GM19035 (cell line): Measurements from ENCODE around the gene SMARCA4.
A peak's percentile ranks its signal among the peaks of the same experiment; 100 is the strongest.

Source experiments
- ATAC-seq: cut with Tn5 transposase; IDR thresholded peaks from one replicate; pipeline ENCODE4 v1.9.1; 2021; ENCODE audit not compliant: unreplicated experiment

The SMARCA4 gene

GRCh38 chr19:10960314-10961072, at the start of gene SMARCA4:
SMARCA4 (plus strand) TSS chr19:10961030; CDS start chr19:10984152, 23,122 bp downstream.
- ATAC-seq = peak; percentile 79

DNA sequence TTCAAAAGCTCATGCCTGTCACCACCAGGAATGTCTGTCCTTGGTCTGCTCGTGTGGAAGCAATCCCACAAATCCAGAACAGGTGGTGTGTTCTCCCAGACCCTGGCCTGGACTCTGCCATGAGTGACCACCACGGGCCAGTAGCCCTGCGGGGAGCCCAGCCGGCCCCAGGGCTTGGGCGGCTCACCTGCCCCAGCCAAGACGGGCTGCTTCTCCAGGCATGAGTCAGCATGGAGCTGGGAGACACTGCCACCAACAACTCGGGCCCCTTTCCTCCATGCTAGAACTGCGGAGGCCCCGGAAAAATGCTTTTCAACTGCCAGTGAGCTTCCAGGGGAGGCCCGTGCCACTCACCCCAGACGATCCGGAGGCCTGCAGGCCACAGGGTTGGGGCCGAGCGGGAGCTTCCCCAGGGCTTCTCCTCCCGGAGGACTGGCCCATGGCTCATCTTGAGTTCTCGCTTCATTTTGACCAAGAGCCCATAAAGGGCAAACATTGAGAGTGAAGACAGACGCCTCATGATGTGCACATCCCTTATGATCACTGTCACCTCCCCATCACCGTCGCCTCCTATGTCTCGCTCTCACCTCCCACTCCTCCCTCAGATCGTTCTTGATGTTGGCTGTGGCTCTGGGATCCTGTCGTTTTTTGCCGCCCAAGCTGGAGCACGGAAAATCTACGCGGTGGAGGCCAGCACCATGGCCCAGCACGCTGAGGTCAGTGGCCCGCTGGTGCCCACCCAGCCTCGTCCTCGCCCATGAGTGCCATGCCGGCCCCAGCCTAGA, 49.1 kb upstream of the SMARCA4 start:
- ATAC-seq = no peak

DNA sequence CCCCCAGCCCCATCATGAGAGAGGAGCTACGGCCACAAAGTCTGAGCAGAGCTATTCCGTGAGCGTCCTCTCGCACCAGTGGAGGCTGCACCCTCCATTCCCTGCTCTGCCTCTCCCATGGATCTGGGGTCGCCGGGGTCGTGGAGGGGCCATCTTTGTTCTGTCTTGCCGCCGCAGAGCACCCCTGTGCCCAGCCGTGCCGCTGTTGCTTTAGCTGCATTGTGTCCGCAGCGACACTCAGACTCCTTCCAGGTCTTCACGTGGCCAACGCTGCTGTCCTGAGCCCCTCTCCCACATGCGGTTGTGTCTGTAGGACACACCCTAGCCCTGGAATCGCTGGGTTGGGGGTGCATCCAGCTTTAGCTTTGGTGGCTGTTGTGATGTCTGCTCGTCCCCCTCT, 48.2 kb upstream of the SMARCA4 start:
- ATAC-seq = no peak

DNA sequence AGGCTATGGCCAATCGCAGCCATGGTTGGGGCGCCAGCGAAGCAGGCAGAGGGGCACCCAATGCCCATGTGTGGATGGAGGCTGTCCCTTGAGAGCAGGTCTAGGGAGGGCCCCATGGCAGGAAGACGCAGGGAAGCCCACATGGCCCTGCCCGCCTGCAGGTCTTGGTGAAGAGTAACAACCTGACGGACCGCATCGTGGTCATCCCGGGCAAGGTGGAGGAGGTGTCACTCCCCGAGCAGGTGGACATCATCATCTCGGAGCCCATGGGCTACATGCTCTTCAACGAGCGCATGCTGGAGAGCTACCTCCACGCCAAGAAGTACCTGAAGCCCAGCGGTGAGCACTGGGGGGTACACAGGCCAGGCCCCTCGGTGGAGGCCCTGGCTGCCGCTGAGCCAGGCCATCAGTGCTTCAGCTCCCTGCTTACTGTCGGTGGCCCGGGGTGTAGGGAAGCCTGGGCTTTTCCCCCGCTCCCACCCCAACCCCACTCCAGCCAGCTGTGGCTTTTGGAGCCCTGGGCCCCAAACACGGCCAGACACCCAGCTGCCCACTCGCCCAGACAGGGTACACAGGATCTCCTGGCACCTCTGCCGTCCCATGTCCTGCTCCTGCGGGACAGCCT, 47.0 kb upstream of the SMARCA4 start:
- ATAC-seq = no peak

DNA sequence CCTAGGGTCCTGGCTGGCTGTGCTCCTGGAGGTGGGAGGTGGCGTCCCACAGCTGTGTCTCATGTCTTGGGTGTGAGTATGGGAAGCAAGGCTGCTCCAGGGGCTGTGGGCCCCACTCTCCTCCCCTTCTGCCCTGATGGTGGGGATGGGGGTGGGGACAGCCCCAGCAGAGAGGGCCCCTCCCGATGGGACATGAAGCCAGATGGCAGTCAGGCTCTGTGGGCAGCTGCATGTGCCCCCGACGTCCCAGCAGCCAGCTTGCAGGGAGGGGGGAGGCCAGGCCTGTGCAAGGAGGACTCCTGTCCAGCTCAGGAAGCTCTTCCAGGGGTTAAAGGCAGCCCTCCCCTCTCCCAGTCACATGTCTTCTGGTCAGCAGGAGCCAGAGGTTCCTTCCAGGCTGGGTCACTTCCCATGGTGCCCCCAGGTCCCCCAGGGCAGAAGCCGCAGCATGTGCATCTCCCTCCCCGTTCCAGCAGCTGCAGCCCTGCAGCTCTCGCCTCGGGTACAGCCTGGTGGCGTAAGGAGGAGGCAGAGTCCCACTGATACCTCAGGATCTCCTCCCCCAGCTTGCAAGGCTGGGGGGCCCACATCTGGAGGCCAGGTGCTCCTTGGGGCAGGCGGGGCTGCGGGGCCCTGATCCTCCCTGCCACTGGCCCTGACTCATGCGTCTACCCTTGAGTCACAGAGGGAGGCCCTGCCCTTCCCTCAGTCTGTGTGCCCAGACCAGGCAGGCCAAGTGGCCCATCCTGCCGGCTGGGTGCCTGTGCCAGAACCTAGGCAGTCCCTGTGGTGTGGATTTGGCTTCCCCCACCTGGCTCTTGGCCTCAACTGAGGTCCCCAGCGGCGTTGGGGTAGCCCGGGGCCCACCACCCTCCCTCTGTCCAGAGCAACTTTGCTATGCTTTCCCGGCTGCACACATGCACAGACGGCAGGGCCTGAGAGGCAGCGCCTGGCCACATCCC, 45.4 kb upstream of the SMARCA4 start:
- no peak for ATAC-seq

GRCh38 chr19:10916602-10917001, 44.2 kb upstream of the SMARCA4 start:
- ATAC-seq = no peak

DNA sequence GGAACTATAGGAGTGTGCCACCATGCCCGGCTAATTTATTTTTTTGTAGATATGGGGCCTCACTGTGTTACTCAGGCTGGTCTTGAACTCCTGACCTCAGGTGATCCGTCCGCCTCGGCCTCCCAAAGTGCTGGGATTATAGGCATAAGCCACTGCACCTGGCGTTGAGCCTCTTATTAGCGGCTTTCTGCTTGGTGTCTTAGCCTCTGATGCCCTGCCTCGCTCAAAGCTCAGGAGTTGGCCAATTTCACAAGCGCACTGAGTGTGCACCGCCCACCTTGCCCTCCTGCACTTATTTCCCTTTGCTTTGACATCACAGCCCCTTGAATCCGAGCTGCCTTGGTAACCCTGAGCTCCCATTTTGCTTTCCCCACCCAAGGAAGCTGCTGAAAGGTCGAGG, 42.5 kb upstream of the SMARCA4 start:
- ATAC-seq = no peak

DNA sequence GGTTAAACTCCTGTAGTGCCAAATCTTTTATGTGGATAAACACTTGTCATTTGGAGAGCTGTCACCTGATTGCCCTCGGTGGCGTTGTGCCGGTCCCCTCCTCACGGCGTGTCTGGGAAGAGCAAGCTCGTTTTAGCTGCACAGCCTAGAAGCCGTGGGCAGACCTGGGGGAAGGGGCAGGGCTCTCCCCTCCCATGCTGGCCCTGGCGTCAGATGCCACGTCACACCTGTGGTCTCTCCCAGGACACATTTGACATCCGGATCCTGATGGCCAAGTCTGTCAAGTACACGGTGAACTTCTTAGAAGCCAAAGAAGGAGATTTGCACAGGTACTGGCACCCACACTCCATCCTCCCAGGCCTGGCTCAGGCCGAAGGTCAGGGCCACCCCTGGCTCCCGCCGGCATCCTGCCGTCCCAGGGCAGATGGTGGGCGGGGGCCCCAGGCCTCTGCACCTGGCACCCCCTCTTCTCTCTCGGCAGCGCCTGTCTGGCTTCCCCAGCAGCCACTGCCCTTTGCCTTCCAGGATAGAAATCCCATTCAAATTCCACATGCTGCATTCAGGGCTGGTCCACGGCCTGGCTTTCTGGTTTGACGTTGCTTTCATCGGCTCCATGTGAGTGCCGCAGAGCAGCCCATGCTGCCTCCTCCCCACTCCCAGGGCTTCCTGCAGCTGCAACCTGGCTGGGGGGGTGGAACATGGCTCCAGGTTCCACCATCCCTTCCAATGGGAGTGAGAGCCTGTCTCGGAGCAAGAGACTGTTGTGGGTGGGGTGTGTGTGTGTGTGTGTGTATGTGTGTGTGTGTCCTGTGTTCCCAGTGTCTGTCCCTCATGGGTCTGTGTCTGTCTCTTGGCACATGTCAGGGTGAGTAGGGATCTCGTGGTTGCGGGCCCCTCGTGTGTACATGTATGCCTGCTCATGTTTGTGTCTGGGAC, 41.2 kb upstream of the SMARCA4 start:
- no peak for ATAC-seq

GRCh38 chr19:10920288-10920655, 40.6 kb upstream of the SMARCA4 start:
- ATAC-seq = no peak

GRCh38 chr19:10920781-10921180, 40.0 kb upstream of the SMARCA4 start:
- no peak for ATAC-seq

- no peak for ATAC-seq
Observed at GRCh38 chr19:10921199-10921909, 39.5 kb upstream of the SMARCA4 start.

GRCh38 chr19:10921910-10922637, 38.8 kb upstream of the SMARCA4 start:
- ATAC-seq = no peak

DNA sequence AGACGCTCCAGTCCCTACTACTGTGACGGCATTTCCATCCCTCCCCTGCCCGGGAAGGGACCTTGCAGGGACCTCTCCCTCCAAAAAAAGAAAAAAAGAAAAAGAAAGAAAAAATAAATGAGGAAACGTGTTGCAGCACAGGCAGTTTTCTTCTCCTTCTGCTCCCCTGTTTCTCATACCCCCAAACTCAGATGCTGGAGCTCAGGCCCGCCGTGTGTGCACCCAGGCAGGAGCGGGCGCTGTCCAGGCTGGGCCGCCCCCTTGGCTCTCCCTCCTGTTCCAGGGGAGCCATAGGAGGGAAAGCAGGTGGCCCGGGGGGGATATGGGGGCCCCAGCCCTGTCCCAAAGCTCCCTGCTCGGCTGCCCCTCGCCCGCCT, 38.2 kb upstream of the SMARCA4 start:
- no peak for ATAC-seq

DNA sequence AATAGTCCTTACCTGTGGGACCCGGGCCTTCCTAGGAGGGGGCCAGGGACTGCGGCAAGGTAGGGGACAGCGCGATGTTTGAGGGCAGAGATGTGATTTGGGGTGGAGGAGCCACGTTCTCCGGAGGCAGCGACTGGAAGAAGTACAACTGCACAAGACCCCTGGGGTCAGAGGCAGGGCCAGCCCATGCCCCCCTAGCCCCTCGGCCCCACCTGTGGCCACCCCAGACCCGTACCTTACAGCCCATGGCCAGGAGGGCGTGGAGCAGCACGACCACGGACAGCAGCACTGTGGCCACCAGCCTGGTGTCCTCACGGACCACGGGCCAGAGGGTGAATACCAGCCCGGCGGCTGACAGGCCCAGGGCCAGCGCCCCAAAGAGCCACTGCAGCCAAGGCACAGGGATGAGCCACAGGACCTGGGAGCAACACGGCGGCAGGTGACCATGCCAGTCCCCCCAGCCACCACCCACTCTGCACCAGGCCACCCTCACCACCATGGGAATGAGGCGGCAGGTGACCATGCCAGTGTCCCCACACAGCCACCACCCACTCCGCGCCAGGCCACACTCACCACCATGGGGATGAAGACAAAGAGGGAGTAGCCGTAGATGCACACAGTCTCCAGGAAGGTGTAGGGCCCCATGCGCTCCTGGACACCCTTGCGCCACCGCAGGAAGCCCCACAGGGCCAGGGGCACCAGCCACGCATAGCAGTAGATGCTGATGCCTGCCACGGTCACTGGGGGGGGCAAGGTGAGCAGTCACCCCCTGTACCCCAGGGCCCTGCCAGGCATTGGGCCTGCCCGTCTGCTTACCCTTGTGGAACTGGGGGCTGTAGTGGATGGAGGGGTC, 37.3 kb upstream of the SMARCA4 start:
- no peak for ATAC-seq

DNA sequence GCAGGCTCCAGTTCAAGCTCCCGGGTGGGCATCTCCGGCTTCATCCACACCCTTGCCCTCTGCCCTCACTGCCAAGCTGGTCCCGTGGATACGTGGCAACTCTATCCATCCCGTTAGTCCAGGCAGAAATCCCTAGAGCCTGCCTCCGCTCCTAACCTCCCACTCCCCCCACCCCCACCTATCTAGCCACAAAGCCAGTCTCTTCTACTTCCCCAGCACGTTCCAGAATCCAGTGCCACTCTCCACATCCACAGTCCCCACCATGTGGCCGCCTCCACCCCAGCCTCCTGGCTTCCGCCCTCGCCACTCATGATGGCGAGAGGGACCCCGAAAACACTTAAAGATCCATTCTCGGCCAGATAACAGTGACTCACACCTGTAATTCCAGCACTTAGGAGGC, 36.2 kb upstream of the SMARCA4 start:
- no peak for ATAC-seq

GRCh38 chr19:10927730-10928562, 32.9 kb upstream of the SMARCA4 start:
- ATAC-seq = peak; percentile 25
